ENCODE measurements around the gene P2RY12.

The P2RY12 gene

DNA sequence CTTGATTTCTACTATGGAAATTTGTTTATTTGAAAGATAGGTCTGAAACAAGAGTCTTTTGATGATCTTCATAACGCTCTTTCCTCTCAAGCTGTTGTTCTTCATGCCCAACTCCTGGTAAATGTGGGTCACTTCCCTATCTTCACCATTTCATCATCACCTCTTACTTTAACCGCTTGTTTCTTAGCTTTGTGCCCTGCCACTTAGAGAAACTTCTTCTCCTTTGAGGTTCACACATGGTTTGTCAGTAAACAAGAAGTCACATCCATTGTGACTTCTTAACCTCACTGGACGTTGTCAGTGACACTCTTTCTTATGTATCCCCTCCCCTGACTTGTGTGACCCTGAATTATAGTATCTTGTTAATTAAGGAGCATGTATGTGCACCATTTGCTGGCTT lies 38.3 kb downstream of the P2RY12 start:
- DNase-seq (ENCODE audit: low read depth), result no peak

- DNase-seq (ENCODE audit: low read depth), result peak; percentile 67
Observed at GRCh38 chr3:151345859-151346258, 38.7 kb downstream of the P2RY12 start.

DNA sequence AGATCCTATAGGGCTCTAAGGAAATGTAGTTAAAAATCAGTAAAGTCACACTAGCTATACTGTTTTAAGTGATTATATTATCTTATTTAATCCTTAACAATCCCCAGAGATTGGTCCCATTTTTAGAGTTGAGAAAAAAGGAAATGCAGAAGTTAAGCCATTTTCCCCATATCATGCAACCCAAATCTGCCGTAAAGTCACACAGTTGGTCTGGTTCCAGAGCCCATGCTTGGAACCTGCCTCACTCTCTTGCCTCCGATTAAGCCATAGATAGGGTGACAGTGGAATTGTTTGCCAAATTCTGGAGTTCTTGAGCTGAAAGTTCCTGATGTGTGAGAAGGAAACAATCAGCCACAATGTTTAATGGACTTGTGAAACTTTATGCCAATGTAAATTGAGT lies 52.9 kb downstream of the P2RY12 start:
- no peak for DNase-seq (ENCODE audit: low read depth)

GRCh38 chr3:151330899-151331298 lies 53.7 kb downstream of the P2RY12 start:
- no peak for DNase-seq (ENCODE audit: low read depth)

GRCh38 chr3:151330379-151330778 lies 54.2 kb downstream of the P2RY12 start:
- DNase-seq (ENCODE audit: low read depth), result no peak

GRCh38 chr3:151329363-151329762 lies 55.2 kb downstream of the P2RY12 start, which contains the start of gene P2RY13:
Gene P2RY13, minus strand, starts transcription at chr3:151329549. Its CDS starts 21 bp downstream, at chr3:151329528.
- no peak for DNase-seq (ENCODE audit: low read depth)

DNA sequence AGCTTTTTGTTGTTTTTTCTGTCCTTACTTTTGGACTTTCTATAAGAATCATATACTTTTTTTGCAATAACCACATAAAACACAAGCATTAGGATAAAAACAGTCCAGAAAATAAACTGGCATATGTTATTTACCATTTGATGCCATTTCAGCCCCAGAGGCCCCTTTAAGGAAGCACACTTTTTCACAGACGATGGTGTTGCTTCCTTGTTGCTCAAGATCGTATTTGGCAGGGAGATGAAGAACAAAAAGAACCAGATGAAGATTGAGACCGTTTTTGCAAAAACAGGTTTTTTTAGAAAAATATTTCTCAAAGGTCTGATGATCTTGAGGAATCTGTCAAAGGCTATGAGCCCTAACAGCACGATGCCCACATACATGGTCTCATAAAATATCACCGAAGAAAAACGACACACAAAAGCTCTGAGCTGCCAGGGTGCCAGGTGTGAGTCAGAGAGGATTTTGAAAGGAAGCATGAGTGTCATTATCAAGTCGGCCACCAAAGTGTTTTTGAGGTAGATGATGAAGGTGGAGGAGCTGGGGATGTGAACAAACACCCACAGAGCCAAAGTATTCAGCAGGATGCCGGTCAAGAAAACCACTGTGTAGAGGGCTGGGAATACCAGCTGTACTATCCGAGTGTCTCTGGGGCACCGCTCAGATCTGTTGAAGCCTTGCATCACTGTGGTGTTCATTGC lies 56.1 kb downstream of the P2RY12 start:
- DNase-seq (ENCODE audit: low read depth), result peak; percentile 3

GRCh38 chr3:151327571-151328198 lies 56.9 kb downstream of the P2RY12 start:
- DNase-seq (ENCODE audit: low read depth), result peak; percentile 32

DNA sequence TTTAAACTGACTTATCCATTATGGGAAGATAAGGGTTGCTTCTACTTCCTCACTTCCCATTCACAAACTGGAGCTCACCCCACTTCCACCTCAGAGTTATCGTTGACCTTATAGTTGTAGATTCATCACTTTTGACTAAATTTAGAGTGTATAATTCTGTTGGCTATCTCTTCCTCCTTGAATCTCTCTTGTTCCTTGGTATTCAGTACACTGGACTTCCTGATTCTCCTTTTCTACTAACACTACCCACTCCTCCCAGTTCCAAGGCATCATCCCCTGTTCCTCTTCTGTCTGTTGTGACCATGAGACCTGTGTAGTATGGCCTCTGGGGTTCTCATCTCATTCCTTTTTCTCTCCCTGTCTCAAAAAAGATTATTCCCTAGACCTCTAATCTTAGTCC lies 62.0 kb downstream of the P2RY12 start:
- DNase-seq (ENCODE audit: low read depth), result no peak

GRCh38 chr3:151321526-151321925 lies 63.0 kb downstream of the P2RY12 start:
- DNase-seq (ENCODE audit: low read depth), result no peak

DNA sequence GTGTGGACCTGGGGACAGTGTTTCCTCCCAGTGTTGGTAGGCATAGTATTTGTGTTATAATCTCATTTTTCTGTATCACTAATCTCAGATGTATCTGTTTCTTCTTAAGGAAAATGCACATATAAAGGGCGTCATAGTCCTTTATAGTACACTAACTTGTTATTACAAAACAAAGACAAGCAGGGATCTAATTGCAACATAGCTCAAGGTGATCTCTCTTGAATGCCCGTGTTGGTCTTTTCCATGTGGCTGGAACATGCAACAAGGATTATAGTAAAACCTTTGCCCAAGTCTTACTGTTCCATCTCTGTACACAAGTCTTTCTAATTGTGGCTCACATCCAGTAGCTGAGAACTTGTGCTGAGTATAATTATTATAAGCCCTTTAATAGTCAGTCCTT lies 64.4 kb downstream of the P2RY12 start:
- DNase-seq (ENCODE audit: low read depth), result no peak

- DNase-seq (ENCODE audit: low read depth), result peak; percentile 7
Observed at GRCh38 chr3:151319628-151320027, 64.9 kb downstream of the P2RY12 start.

DNA sequence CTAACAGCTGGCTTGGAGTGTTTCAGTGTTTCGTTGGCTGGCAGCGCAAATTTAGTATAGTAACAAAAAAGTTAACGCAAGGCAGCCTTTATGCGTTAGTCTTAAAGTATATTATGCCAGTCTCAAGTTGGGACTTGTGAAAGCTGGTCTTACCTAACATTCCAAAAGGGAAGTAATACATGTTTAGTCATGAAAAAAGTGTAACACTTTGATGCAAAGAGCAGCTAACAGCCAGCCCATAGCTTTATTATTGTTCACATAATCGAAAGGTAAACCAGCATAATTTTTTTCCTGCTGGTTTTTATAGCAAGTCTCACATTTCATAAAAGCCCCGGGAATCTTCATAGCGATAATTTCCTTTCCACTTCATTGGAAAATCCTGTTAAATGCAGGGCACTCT lies 65.6 kb downstream of the P2RY12 start:
- DNase-seq (ENCODE audit: low read depth), result no peak

DNA sequence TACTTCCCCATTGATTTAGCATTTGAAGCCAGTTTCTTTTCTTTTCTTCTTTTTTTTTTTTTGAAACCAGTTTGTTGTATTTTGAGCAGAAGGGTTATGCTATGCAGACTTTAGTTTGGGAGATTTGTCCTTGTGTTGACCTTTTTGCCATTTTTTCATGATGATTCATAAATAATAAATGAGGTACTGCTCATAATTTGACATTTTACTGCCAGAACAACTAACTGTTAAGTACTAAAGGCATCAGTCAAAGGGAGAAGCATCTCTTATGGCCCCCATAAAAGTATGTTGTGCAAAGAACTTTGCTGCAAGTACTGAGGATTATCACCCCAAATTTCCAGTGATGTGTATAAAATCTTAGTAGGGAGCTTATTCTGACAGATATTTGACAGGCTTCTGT lies 66.2 kb downstream of the P2RY12 start:
- DNase-seq (ENCODE audit: low read depth), result peak; percentile 49

DNA sequence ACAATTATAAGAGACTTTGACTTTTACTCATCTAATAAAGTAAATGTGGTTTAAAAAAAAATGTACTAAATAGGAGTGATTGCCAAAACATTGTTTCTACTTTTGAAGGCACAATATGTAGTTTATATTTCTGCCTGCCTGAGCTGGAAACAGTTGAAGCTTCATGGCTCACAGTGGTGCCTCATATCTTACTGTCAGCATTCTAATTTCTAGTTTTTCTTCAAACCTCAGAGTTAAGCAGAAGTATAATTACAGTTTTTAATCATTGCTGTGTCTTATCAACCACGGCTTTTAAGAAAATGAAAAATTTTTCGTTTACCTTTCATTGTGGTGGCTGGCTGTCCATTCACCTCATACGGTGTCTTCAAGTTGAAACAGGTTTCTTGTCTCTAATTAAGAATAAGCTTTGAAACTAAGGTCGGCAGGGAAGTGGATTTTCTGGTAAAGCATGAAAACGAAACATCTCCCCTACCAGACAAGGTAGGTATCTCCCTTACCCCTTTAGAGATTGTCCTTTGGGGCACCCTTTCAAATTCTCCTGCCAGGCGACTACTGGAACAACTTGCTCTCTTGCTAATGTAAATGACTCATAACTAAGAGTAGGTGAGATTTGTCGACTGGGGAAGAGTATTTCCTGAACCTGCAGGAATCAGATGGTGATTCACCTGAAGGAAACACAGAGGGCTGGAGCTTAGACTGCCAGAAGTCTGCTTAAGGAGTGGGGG lies 68.1 kb downstream of the P2RY12 start, which contains the start of gene GPR87:
GPR87 (minus strand) TSS at position 554 of the 725 bp plus-strand sequence. CDS start 16,720 bp downstream, outside the sequence.
- DNase-seq (ENCODE audit: low read depth), result peak; percentile 3

- no peak for DNase-seq (ENCODE audit: low read depth)
Observed at GRCh38 chr3:151315846-151316245, 68.7 kb downstream of the P2RY12 start.

GRCh38 chr3:151315136-151315535 lies 69.4 kb downstream of the P2RY12 start:
- peak; percentile 63 for DNase-seq (ENCODE audit: low read depth)

DNA sequence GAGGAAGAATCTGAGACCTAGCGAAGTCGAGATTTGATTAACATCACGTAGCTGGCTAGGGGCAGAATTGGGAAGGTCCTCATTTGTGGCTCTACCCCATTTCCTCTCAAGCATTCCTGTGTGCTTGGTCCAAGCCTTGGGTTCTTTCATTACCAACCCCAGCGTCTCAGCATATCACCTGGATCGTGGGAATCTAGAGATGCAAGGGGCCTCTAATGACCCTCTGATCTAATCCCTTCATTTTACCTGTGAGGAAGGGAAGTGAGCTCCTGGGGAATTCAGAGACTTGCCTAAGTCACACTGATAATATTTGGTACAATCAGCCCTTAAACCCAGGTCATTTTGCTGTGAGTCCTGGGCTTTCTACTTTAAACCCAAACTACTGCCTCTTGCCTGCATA lies 70.0 kb downstream of the P2RY12 start:
- DNase-seq (ENCODE audit: low read depth), result no peak

DNA sequence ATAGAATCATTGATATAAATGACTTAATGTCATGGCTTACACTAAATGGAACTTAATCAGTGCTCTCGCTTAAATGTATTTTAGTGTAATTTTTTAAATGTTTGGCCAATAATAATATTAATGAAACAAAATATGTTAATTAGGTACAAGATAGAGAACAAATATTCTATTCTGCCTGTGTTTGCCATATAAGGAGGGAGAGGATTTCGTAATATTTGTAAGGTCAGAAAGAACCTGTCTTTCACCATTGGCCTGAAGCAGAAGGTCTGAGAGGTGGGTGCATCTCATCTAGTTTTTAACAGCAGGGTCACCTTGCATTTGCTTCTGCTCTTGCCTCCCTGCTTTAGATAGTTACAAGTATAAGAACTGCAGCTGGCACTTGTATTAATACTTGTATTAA lies 70.4 kb downstream of the P2RY12 start:
- no peak for DNase-seq (ENCODE audit: low read depth)

DNA sequence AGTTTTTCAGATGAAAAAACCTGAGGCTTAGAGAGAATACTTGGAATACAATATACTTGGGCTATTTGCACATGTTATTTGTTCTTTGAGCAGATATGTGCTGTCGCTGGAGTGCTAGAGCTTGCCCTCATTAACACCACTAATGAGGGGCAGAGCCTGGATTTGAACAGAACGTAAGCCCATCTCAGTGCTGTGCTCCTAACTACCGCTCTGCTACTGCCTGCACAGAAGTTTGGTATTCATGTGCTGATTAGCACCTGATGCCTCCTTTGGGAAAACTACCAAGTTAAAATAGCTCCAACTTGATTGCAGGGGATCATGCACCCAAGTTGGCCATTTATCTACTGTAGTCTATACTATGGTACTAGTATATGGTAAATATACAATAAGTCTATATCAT lies 71.6 kb downstream of the P2RY12 start:
- no peak for DNase-seq (ENCODE audit: low read depth)

DNA sequence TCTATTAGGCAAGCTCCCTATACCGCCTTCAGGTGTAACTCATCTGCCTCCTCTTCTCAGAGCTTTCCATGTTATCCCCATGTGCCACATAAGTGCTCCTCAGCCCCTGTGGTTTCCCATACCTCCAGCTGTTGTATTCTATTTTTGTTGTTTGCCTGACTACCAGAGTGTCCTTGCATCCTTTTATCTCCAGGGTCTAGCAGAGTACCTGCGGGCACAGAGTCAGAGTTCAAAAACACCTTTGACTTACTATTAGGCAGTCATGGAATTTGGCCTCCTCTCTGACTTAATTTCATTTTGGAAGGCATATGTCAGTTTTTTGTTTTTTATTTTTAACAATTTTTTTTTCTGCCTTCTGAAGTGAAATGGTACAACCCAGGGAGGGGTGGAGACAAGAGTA lies 75.0 kb downstream of the P2RY12 start:
- DNase-seq (ENCODE audit: low read depth), result no peak

GRCh38 chr3:151307583-151308488 lies 76.7 kb downstream of the P2RY12 start:
- DNase-seq (ENCODE audit: low read depth), result peak; percentile 24

All from EH (cell line).